Activated naive CD4-positive, alpha-beta T cell treated with anti-CD3 and anti-CD28 coated beads for 36 hours (primary cell): ENCODE results near the gene HIGD1A. TPM values are rescaled to one million over a fixed set of nuclear protein-coding genes. Genes with fewer than 3 reads are reported as not detected.

ENCODE experiments used
- CTCF ChIA-PET: fragments of 350-600 bp; sonication (Branson Sonifier 250); formaldehyde crosslinking; loops from one replicate; lab custom pipeline; 2021; ENCODE audit warnings: antibody characterized with exemption; lab: Charles Lee
- DNase-seq: peaks from one replicate; pipeline ENCODE4 v3.0.0-alpha.2; 2020
- H3K27ac Mint-ChIP-seq: one replicate; pipeline ENCODE4 v1.8.0; 2021; ENCODE audit warnings: mild to moderate bottlenecking, mixed read lengths
- H3K27me3 Mint-ChIP-seq: one replicate; pipeline ENCODE4 v1.8.0; 2021; ENCODE audit warnings: low read depth, mixed read lengths
- H3K36me3 Mint-ChIP-seq: one replicate; pipeline ENCODE4 v1.8.0; 2021; ENCODE audit warnings: low read depth, mixed read lengths
- H3K4me1 Mint-ChIP-seq: one replicate; pipeline ENCODE4 v1.8.0; 2021; ENCODE audit warnings: low read depth, mixed read lengths
- H3K4me3 Mint-ChIP-seq: one replicate; pipeline ENCODE4 v1.8.0; 2021; ENCODE audit warnings: mild to moderate bottlenecking, moderate library complexity, mixed read lengths
- H3K9me3 Mint-ChIP-seq: one replicate; pipeline ENCODE4 v1.8.0; 2021; ENCODE audit warnings: mixed read lengths
- intact Hi-C: fragments of 100-400 bp; cut with micrococcal nuclease; formaldehyde crosslinking; loops from one replicate; pipeline ENCODE4 v1.15.1; 2023
- total RNA-seq, 2 experiments: library from RNA; stranded (reverse); gene quantifications; one replicate each; pipeline ENCODE4 v1.2.3, GENCODE V29; 2021

HIGD1A gene
- total RNA-seq, 2 experiments from 2014 or later, result 57.1 to 66.4 TPM

- H3K27me3 Mint-ChIP-seq, result no peaks in the 10 kb centered on the region
- intact Hi-C loops, result no loop called here
- no peak overlapping the region for H3K27ac Mint-ChIP-seq
- CTCF ChIA-PET, result no interaction called here
- no peak for DNase-seq
- H3K36me3 Mint-ChIP-seq, result peaks cover 17% of the 10 kb centered on the region
- no peak overlapping the region for H3K4me3 Mint-ChIP-seq
- H3K4me1 Mint-ChIP-seq, result peaks cover 11% of the 10 kb centered on the region
- H3K9me3 Mint-ChIP-seq, result no peaks in the 10 kb centered on the region
Observed at GRCh38 chr3:42790714-42791229, 13.5 kb downstream of the HIGD1A start.

- H3K27me3 Mint-ChIP-seq, result no peaks in the 10 kb centered on the region
- H3K4me3 Mint-ChIP-seq, result no peak overlapping the region
- DNase-seq, result no peak
- H3K36me3 Mint-ChIP-seq, result peaks cover 9% of the 10 kb centered on the region
- peaks cover 6% of the 10 kb centered on the region for H3K4me1 Mint-ChIP-seq
- CTCF ChIA-PET, result interaction anchor here (0.6 kb wide), 1 partner anchor 220 kb away, joined by 3 read pairs; no protein-coding TSS in a partner anchor
- H3K27ac Mint-ChIP-seq, result no peak overlapping the region
- intact Hi-C loops, result no loop called here
- no peaks in the 10 kb centered on the region for H3K9me3 Mint-ChIP-seq
Observed at GRCh38 chr3:42786631-42787030, 17.7 kb downstream of the HIGD1A start.

DNA sequence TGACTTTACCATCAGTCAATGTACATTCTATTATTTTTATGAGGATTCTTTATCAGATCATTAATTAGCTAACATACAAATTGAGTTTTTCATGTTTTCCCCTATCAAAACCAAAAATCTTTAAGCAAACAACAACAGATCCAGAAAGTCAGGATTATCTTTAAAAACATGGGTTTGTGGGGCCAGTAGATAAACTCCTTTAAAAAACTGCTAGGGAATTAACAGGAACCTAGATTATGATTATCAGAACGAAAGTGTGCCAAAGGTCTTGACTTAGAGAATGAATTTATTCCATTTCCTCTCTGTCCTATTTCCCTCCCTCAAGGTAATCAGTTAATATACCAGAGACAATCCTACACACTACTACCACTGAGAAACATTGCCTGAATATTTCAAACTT lies 18.1 kb downstream of the HIGD1A start:
- H3K27me3 Mint-ChIP-seq, result no peaks in the 10 kb centered on the region
- H3K36me3 Mint-ChIP-seq, result peaks cover 9% of the 10 kb centered on the region
- DNase-seq, result no peak
- CTCF ChIA-PET, result interaction anchor here (0.6 kb wide), 1 partner anchor 220 kb away, joined by 3 read pairs; no protein-coding TSS in a partner anchor
- H3K4me3 Mint-ChIP-seq, result no peak overlapping the region
- H3K4me1 Mint-ChIP-seq, result peaks cover 6% of the 10 kb centered on the region
- H3K9me3 Mint-ChIP-seq, result no peaks in the 10 kb centered on the region
- H3K27ac Mint-ChIP-seq, result no peak overlapping the region
- intact Hi-C loops, result no loop called here

GRCh38 chr3:42780892-42781700 lies 23.2 kb downstream of the HIGD1A start:
- CTCF ChIA-PET, result interaction anchor here (0.7 to 3.3 kb wide), 11 partner anchors 12 to 516 kb away, joined by 3 to 19 read pairs (median 4); no protein-coding TSS in a partner anchor
- no peak overlapping the region for H3K4me3 Mint-ChIP-seq
- H3K27me3 Mint-ChIP-seq, result no peaks in the 10 kb centered on the region
- peak; percentile 22 for DNase-seq
- H3K27ac Mint-ChIP-seq, result no peak overlapping the region
- peaks cover 2% of the 10 kb centered on the region for H3K36me3 Mint-ChIP-seq
- H3K4me1 Mint-ChIP-seq, result no peaks in the 10 kb centered on the region
- intact Hi-C loops, result loop anchor here (1.0 to 5.0 kb wide), 4 partner anchors 50 to 291 kb away; no protein-coding TSS in a partner anchor
- H3K9me3 Mint-ChIP-seq, result no peaks in the 10 kb centered on the region

DNA sequence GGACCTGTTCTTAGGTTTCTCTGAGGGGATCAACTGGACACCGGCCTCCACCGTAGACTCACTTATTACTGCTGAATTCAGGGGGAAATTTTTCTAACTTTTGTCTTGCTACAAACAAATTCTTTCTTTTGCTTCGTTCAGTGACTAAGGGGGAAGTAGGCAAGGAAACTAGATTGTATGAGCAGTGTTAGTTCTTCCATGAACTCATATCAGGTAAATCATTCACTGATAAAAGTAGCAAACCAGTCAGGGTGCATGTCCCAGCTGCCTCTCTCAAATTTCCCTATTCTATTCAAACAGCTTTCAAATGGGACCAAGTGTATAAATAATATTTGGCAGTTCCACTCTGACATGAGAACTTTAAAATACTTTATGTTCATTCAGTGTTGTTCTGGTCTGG lies 23.9 kb downstream of the HIGD1A start:
- H3K27me3 Mint-ChIP-seq, result no peaks in the 10 kb centered on the region
- no peaks in the 10 kb centered on the region for H3K4me1 Mint-ChIP-seq
- CTCF ChIA-PET, result interaction anchor here (0.7 to 3.3 kb wide), 15 partner anchors 11 to 190 kb away, joined by 3 to 19 read pairs (median 4); partner anchors contain the start of genes HIGD1A and SS18L2
- H3K36me3 Mint-ChIP-seq, result peaks cover 2% of the 10 kb centered on the region
- no peak overlapping the region for H3K4me3 Mint-ChIP-seq
- H3K27ac Mint-ChIP-seq, result no peak overlapping the region
- intact Hi-C loops, result loop anchor here (5.0 kb wide), 1 partner anchor 292 kb away; no protein-coding TSS in a partner anchor
- DNase-seq, result no peak
- no peaks in the 10 kb centered on the region for H3K9me3 Mint-ChIP-seq

- Mint-ChIP-seq H3K36me3 (peaks cover 2% of the 10 kb centered on the region), H3K9me3 (no peaks in the 10 kb centered on the region), H3K27me3 (no peaks in the 10 kb centered on the region), H3K4me1 (no peaks in the 10 kb centered on the region), H3K4me3 (no peak overlapping the region), H3K27ac (no peak overlapping the region)
- CTCF ChIA-PET, result interaction anchor here (0.7 to 3.3 kb wide), 8 partner anchors 18 to 103 kb away, joined by 3 to 19 read pairs (median 6); no protein-coding TSS in a partner anchor
- no peak for DNase-seq
- intact Hi-C loops, result no loop called here
Observed at GRCh38 chr3:42778644-42779043, 25.6 kb downstream of the HIGD1A start.

GRCh38 chr3:42773409-42773751 lies 30.9 kb downstream of the HIGD1A start:
- no peaks in the 10 kb centered on the region for H3K27me3 Mint-ChIP-seq
- H3K9me3 Mint-ChIP-seq, result peaks cover 3% of the 10 kb centered on the region
- H3K27ac Mint-ChIP-seq, result peak overlapping the region; percentile 4
- peaks cover 10% of the 10 kb centered on the region for H3K4me1 Mint-ChIP-seq
- CTCF ChIA-PET, result interaction anchor here (1.8 kb wide), 1 partner anchor 66 kb away, joined by 6 read pairs; no protein-coding TSS in a partner anchor
- intact Hi-C loops, result loop anchor here (1.0 to 2.0 kb wide), 3 partner anchors 31 to 191 kb away; partner anchors contain the start of gene HIGD1A
- peak overlapping the region; percentile 78 for H3K4me3 Mint-ChIP-seq
- DNase-seq, result no peak
- no peaks in the 10 kb centered on the region for H3K36me3 Mint-ChIP-seq

- peaks cover 10% of the 10 kb centered on the region for H3K4me1 Mint-ChIP-seq
- H3K27me3 Mint-ChIP-seq, result no peaks in the 10 kb centered on the region
- H3K27ac Mint-ChIP-seq, result peak within 1 kb of the TSS; percentile 4
- intact Hi-C loops, result loop anchor here (1.0 to 2.0 kb wide), 3 partner anchors 32 to 191 kb away; partner anchors contain the start of gene HIGD1A
- H3K36me3 Mint-ChIP-seq, result no peaks in the 10 kb centered on the region
- peak within 1 kb of the TSS; percentile 78 for H3K4me3 Mint-ChIP-seq
- CTCF ChIA-PET, result no interaction called here
- DNase-seq, result peak; percentile 96
- peaks cover 3% of the 10 kb centered on the region for H3K9me3 Mint-ChIP-seq
Observed at GRCh38 chr3:42772670-42773408, 31.5 kb downstream of the HIGD1A start, which contains the start of gene CCDC13. Gene CCDC13 (minus strand): TSS chr3:42773253. CDS start chr3:42758345, 14,908 bp downstream.

- H3K4me3 Mint-ChIP-seq, result no peak overlapping the region
- CTCF ChIA-PET, result no interaction called here
- no peak overlapping the region for H3K27ac Mint-ChIP-seq
- intact Hi-C loops, result no loop called here
- H3K4me1 Mint-ChIP-seq, result peaks cover 10% of the 10 kb centered on the region
- no peaks in the 10 kb centered on the region for H3K27me3 Mint-ChIP-seq
- no peaks in the 10 kb centered on the region for H3K36me3 Mint-ChIP-seq
- no peak for DNase-seq
- peaks cover 3% of the 10 kb centered on the region for H3K9me3 Mint-ChIP-seq
Observed at GRCh38 chr3:42771271-42771670, 33.0 kb downstream of the HIGD1A start.

GRCh38 chr3:42769477-42770131 lies 34.7 kb downstream of the HIGD1A start:
- CTCF ChIA-PET, result interaction anchor here (1.6 kb wide), 1 partner anchor 11 kb away, joined by 4 read pairs; no protein-coding TSS in a partner anchor
- H3K27me3 Mint-ChIP-seq, result no peaks in the 10 kb centered on the region
- intact Hi-C loops, result no loop called here
- no peaks in the 10 kb centered on the region for H3K36me3 Mint-ChIP-seq
- H3K9me3 Mint-ChIP-seq, result peaks cover 3% of the 10 kb centered on the region
- no peak for DNase-seq
- no peak overlapping the region for H3K4me3 Mint-ChIP-seq
- peaks cover 10% of the 10 kb centered on the region for H3K4me1 Mint-ChIP-seq
- no peak overlapping the region for H3K27ac Mint-ChIP-seq

- no peaks in the 10 kb centered on the region for H3K9me3 Mint-ChIP-seq
- no peak overlapping the region for H3K27ac Mint-ChIP-seq
- no peak overlapping the region for H3K4me3 Mint-ChIP-seq
- H3K27me3 Mint-ChIP-seq, result no peaks in the 10 kb centered on the region
- no peak for DNase-seq
- CTCF ChIA-PET, result interaction anchor here (1.0 kb wide), 1 partner anchor 15 kb away, joined by 3 read pairs; no protein-coding TSS in a partner anchor
- no peaks in the 10 kb centered on the region for H3K4me1 Mint-ChIP-seq
- H3K36me3 Mint-ChIP-seq, result no peaks in the 10 kb centered on the region
- intact Hi-C loops, result no loop called here
Observed at GRCh38 chr3:42764561-42765295, 39.6 kb downstream of the HIGD1A start.
